Activated CD4-positive, alpha-beta T cell treated with anti-CD3 and anti-CD28 coated beads for 4 hours (primary cell): ENCODE data around the gene SH2D1B.
"Not testable (repeated sequence)": the region's sequence is repeated elsewhere in the genome, so short reads cannot be mapped to it uniquely, and the experiment has no call there.

ENCODE experiments used
- DNase-seq, 2 donors: peaks; one replicate each; pipeline ENCODE4 v3.0.0-alpha.2; 2020

The SH2D1B gene

DNA sequence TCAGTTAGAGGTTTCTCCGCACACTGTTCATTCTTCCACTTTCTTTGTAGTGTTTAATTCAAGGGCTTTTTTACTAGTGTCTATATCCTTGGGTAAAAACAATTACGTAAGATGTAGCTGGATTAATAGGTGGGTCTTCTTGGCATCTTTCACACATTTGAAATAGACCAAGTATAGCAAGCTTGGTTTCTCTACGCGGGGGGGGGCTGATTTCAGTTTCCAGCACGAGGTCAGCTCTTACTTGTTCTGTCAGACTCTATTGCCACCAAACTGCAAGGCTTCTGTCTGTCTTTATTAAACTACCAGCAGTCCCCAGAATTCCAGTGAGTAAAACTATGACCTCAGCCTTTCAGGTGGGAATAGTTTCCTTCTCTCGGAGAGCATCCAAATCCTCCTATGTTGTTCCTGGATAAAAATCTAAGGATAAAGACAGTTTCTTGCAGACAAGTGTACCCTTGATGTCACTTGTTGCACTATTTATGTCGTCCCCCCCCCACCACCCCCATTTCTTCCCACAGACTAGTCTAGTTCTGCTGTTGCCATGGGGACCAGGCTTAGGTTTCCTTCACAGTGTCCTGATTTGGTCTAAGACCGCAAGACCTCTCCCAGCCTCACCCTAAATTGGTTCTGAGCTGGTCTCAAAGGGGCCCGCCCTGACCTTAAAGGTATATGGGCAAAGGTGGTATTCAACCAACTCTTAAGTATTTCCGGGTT is 52.3 kb downstream of the SH2D1B start:
- no peak for DNase-seq

DNA sequence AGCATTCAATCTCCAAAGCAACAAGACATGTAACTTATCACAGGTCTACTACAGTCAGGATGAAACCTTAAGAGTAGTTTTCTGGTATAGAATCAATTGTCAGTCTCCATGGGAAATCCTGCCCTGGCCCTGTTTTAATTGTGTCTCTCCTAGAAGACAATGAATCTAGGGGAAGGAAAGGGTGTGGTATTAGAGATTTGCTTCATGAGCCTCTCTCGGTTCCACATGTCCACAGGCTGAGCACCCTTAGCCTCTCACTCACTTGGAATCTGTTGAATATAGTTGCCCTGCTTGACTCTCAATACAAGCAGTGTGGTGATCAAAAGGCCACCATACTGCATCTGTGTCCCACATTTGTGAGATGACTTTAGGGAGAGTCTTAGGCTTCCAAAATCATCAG is 53.0 kb downstream of the SH2D1B start:
- DNase-seq = no peak

DNA sequence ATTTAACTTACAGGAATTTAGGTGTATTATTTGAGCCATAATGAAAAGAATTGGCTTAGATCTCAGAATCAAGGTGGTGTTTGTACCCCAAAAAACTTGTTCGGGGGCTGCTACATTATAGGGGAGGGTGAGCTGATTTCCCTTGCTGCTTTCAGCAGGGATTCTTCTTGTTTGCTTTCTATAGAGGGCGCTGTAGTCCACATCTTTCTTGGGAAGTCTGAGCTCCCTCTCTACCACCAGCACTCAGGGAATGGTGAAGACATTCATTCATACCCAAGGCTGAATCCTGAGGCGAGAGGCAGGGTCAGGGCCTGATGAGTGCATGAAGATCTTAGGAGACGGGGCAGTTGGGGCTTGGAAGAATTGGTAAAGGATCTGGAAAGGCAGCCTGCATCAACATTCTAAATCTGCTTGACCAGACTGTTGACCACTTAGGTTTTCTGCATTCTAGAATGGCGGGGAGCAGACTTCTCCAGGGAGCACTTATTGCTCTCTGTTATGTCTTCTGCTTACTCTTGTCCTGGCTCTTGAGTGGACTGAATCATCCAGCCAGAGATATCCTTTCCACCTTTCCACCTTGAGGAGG is 54.2 kb downstream of the SH2D1B start:
- DNase-seq = no peak

DNA sequence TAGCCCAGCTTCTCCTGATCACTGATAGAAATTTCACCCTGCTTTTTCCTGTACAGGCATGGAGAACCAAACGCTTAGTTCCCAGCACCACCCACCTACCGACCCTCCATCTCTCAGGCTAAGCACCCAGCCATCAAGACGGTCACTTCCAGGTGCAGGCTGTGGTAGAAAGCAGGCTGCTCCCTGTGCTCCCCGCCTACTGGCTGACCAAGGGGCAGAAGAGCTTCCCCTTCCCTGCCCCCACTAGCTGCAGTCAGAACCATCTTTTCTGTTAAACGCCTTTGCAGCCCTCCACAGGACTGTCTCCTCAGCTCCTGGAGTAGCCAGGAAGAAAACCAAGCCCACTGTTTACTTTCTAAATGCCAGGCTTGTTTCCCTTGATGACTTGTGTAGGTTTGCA is 58.2 kb downstream of the SH2D1B start:
- DNase-seq = no peak

DNA sequence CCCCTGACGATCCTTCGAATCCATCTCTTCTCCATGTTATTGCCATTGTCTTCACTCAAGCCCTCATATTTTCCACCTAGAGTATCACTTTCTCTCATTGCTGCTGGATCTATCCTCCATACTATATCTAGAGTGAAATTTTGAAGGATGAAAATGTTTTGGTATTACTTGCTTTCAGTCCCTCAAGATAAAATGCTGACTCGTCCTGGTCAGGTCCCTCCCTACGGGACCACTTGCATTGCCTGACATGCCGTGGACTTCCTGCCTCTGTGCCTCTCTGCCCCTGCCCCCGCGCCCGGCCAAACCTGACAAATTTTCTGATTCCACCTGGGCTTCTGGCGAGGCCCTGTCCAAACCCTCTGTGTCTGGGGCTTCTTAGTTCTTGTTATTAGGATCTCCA is 58.9 kb downstream of the SH2D1B start:
- no peak for DNase-seq

DNA sequence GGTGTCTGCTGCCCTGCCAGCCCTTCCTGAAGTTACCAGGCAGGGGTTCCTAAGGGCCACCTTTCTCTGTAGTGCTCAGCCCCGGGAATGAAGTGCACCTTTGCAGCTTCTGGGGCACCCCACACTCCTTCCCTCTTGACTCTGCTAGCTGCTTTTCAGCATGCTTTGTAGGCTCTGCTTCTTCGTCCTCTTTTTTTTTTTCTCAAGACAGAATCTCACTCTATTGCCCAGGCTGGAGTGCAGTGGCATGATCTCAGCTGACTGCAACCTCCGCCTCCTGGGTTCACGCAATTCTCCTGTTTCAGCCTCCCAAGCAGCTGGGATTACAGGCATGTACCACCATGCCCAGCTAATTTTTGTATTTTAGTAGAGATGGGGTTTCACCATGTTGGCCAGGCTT is 60.1 kb downstream of the SH2D1B start:
- not testable (repeated sequence) for DNase-seq

DNA sequence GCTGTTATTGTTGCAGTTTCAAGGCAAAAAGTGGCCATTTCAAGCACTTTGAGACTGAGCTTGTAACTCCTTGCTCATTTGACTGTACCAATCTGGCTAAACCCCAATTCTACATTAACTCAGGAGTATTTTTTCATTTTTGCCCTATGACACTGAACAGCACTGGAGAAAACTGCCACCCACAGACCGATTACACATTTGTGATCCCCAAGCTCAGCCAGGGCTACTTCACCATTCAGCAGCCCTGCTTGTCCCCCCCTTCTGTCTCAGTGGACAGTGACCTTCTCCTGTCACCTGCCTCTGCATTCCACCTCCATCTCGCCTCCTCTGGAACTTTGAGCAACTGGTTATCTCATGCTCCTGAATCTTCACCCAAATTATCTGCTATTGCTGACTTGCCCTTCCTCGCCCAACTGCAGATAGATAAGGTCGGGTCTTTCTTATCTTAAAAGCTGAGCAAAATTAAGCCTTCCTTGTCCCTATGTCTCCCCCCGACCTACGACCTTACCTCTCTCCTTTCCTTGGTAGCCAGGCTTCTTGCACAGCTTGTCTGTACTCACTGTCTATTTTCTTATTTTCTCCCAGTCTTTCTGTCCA is 60.6 kb downstream of the SH2D1B start:
- no peak for DNase-seq

DNA sequence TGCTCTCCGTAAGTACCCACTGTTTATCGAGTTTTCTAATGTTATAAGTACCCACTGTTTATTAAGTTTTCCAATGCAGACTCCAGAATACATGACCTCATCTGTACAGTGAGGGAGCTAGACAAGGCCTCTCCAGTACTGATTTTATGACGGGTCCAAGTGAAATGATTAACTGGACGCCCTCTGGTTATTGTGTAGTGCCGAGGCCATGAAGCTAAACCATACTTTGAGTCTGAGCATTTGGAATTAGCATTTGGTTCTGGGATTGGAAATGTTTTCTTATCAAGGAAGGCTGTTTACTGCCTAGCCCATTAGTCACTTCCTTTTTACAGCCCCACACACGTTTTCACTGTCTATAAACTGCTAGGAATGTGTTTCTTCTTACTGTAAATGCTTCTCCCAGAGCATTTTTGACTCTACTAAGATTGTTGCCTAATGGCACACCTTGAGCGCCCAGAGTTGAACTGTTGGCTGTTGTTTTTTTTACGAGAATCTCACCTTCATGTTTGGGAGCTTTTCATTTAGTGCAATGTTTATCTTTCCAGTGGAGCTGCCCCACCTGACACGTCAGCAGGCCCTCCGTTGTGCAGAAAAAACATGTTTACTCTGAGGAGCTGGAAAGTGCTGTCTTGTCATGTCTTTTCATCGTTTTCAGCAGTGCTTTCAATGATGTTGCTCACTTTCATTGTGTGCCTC is 62.2 kb downstream of the SH2D1B start:
- no peak for DNase-seq

DNA sequence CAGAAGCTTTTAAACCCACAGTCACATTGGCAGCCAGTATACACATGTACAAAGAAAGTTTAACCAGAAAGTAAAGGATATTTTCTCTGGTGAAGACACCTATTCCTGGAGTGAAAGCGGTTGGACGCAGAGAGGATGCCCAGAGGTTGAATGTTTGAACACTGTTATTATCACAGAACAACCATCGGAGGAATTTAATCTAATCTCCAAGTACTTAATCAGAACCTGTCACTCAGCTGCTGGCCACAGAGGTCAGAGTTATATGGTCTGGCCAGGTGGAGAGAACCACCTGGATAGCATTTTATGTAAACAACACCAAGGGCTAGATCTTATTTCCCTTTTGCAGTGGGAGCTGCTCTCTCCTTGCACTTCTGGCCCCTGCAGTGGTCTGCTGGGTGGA is 64.7 kb downstream of the SH2D1B start:
- DNase-seq = no peak
